HL-60 (cell line): ENCODE data around the gene CHTOP.
"Not testable (repeated sequence)": the region's sequence is repeated elsewhere in the genome, so short reads cannot be mapped to it uniquely, and the experiment has no call there.

Experiments used
- DNase-seq, 2 experiments: peaks; one replicate each; pipeline ENCODE4 v3.0.0-alpha.2; 2010 to 2020; ENCODE audit warnings: low read depth in 1 of 2, low spot score in 1 of 2
- H3K27ac ChIP-seq: fragments of 250-450 bp; sonication (Bioruptor Pico); replicated peaks from 2 replicates; pipeline ENCODE4 v1.5.1; 2020; ENCODE audit warnings: mild to moderate bottlenecking, moderate library complexity
- H3K27me3 ChIP-seq: fragments of 250-450 bp; sonication (Bioruptor Pico); 2 replicates; pipeline ENCODE4 v1.5.1; 2021; ENCODE audit warnings: mild to moderate bottlenecking, moderate library complexity; ENCODE audit not compliant: insufficient read depth, poor library complexity, severe bottlenecking
- H3K4me3 ChIP-seq: replicated peaks from 2 replicates; pipeline ENCODE4 v1.5.1; 2011; ENCODE audit warnings: mild to moderate bottlenecking, control low read depth, low read length; ENCODE audit not compliant: insufficient read depth
- GABPA ChIP-seq: IDR thresholded peaks from 2 replicates; pipeline ENCODE4 v1.6.1; 2012; ENCODE audit warnings: low read depth
- POLR2AphosphoS5 ChIP-seq: IDR thresholded peaks from 2 replicates; pipeline ENCODE4 v1.6.1; 2012; ENCODE audit warnings: low read depth
- REST ChIP-seq: IDR thresholded peaks from 2 replicates; pipeline ENCODE4 v1.6.1; 2012; ENCODE audit warnings: low read depth; ENCODE audit not compliant: insufficient replicate concordance
- SPI1 ChIP-seq: IDR thresholded peaks from 2 replicates; pipeline ENCODE4 v1.6.1; 2012; ENCODE audit warnings: low read depth, mild to moderate bottlenecking, borderline replicate concordance
- TF ChIP-seq, protein P1 (sequence below): IDR thresholded peaks from one replicate; pipeline ENCODE4 v1.5.1; 2011; ENCODE audit warnings: low read length, control low read depth, inconsistent platforms; ENCODE audit not compliant: insufficient read depth

Gene CHTOP

DNA sequence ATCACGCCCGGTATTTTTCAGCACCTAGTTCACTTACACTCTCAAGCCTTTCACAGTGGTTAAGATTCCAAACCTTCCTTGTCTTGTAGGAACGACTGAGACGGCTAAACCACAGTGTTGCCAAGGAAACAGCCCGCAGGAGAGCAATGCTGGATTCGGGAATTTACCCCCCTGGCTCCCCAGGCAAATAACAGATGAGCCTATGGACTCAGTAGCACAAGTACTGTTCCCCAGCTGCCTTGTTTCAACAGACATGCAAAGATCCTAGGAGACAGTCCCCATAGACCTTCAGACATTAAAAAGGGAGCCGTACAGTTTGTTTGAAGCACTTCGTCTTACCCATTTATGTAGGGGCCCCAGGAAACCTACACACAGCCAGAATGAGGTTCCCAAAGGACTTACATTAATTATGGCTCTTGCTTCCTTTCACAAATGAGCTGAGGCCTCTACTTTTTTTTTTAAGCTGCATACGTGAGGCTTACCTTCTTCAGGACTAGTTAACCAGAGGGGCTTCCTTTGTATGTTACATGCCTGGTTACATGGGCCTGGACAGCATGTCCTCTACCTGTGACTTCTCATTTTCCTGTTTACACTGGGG lies 27.3 kb downstream of the CHTOP start:
- DNase-seq, result no peak
- peak; percentile 62; the same call in 1 of the 2 replicates for TF ChIP-seq POLR2AphosphoS5
- TF ChIP-seq SPI1, result no peak
- H3K27me3 ChIP-seq, result no peaks in the 10 kb centered on the region
- no peak overlapping the region for H3K27ac ChIP-seq
- no peak overlapping the region for H3K4me3 ChIP-seq

- H3K27me3 ChIP-seq, result no peaks in the 10 kb centered on the region
- TF ChIP-seq POLR2AphosphoS5 (no peak), REST (no peak), GABPA (no peak), SPI1 (no peak)
- TF ChIP-seq, protein P1, sequence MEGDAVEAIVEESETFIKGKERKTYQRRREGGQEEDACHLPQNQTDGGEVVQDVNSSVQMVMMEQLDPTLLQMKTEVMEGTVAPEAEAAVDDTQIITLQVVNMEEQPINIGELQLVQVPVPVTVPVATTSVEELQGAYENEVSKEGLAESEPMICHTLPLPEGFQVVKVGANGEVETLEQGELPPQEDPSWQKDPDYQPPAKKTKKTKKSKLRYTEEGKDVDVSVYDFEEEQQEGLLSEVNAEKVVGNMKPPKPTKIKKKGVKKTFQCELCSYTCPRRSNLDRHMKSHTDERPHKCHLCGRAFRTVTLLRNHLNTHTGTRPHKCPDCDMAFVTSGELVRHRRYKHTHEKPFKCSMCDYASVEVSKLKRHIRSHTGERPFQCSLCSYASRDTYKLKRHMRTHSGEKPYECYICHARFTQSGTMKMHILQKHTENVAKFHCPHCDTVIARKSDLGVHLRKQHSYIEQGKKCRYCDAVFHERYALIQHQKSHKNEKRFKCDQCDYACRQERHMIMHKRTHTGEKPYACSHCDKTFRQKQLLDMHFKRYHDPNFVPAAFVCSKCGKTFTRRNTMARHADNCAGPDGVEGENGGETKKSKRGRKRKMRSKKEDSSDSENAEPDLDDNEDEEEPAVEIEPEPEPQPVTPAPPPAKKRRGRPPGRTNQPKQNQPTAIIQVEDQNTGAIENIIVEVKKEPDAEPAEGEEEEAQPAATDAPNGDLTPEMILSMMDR, result no peak
- no peak overlapping the region for H3K27ac ChIP-seq
- H3K4me3 ChIP-seq, result no peak overlapping the region
- DNase-seq, result no peak
These were observed 28.4 kb downstream of the CHTOP start for GRCh38 chr1:153662269-153662668.

GRCh38 chr1:153663211-153663610 lies 29.3 kb downstream of the CHTOP start:
- Histone ChIP-seq H3K4me3 (no peak overlapping the region), H3K27me3 (no peaks in the 10 kb centered on the region), H3K27ac (0 out of 2 replicates have a peak overlapping the region, but pooled peaks have one; percentile 13)
- peak in 1 of 2 experiments; percentile 72 for DNase-seq
- TF ChIP-seq SPI1, result no peak
- no peak for TF ChIP-seq REST
- TF ChIP-seq, protein P1, result no peak
- no peak for TF ChIP-seq GABPA
- TF ChIP-seq POLR2AphosphoS5, result no peak

DNA sequence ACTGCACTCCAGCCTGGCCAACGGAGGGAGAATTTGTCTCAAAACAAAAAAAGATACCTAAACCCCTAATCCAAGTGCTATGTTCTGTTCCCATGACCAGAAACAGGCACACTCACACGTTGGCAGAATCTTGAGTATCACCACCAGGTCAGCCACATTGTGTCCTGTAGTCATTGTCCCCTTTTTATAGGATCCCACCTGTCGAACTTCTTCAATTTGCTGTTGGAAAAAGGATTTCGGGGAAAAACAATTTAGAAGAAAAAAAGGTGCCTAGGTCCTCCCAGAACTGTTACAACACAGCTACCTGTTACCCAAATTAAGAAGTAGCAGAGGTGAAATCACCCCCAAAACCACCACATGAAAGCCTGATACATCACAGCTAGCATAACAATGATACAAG lies 33.6 kb downstream of the CHTOP start:
- no peak for DNase-seq
- no peaks in the 10 kb centered on the region for H3K27me3 ChIP-seq
- no peak for TF ChIP-seq SPI1
- TF ChIP-seq POLR2AphosphoS5, result no peak
- no peak for TF ChIP-seq REST
- TF ChIP-seq, protein P1, result no peak
- TF ChIP-seq GABPA, result no peak

DNA sequence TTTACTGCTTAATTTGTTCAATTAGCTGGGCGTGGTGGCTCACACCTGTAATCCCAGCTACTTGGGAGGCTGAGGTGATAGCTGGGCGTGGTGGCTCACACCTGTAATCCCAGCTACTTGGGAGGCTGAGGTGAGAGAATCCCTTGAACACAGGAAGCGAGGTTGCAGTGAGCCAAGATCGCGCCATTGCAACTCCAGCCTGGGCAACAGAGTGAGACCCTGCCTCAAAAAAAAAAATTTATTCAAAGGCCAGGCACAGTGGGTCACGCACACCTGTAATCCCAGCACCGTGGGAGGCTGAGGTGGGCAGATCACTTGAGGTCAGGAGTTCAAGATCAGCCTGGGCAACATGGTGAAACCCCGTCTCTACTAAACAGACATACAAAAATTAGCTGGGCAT lies 34.8 kb downstream of the CHTOP start:
- not testable (repeated sequence) for H3K27ac ChIP-seq, H3K27me3 ChIP-seq, DNase-seq, H3K4me3 ChIP-seq

More for the DNA sequence above, 33.6 kb downstream of the CHTOP start:
- no peak overlapping the region for H3K27ac ChIP-seq
- H3K4me3 ChIP-seq, result no peak overlapping the region
